Panc1 (cell line): Measurements from ENCODE around the gene LGI4. TPM values are rescaled to one million over a fixed set of nuclear protein-coding genes. Genes with fewer than 3 reads are reported as not detected.

Experiments
- ATAC-seq: fragments of 200-7000 bp; cut with Tn5 transposase; 2 replicates; pipeline ENCODE4 v1.9.1; 2020; ENCODE audit warnings: mild to moderate bottlenecking, moderate library complexity
- BruUV-seq: library from RNA; stranded (reverse); fragments of 400-500 nt; replicated peaks from 2 replicates; lab custom pipeline; 2021; lab: Mats Ljungman, UMichigan
- CTCF ChIA-PET: fragments of 300-600 bp; sonication (Branson Sonifier 250); formaldehyde crosslinking; loops from one replicate; lab custom pipeline; 2022; ENCODE audit warnings: antibody characterized with exemption; lab: Charles Lee
- POLR2A ChIA-PET: fragments of 300-600 bp; sonication (Branson Sonifier 250); formaldehyde crosslinking; loops from one replicate; lab custom pipeline; 2022; ENCODE audit warnings: antibody characterized with exemption; lab: Charles Lee
- DNase-seq: peaks from one replicate; pipeline ENCODE4 v3.0.0-alpha.2; 2010; ENCODE audit warnings: low read depth, low spot score
- H3K27ac ChIP-seq: 2 replicates; pipeline ENCODE4 v1.5.1; 2011; ENCODE audit warnings: mild to moderate bottlenecking, low read length, inconsistent platforms
- H3K27me3 ChIP-seq: fragments of 200-500 bp; sonication (Bioruptor generic); 2 replicates; pipeline ENCODE4 v1.6.0; 2014; ENCODE audit warnings: low read length, inconsistent platforms; ENCODE audit not compliant: control insufficient read depth, insufficient read depth
- H3K36me3 ChIP-seq: fragments of 200-500 bp; sonication (Bioruptor generic); 2 replicates; pipeline ENCODE4 v1.5.1; 2014; ENCODE audit warnings: inconsistent platforms, mild to moderate bottlenecking, low read length, moderate library complexity; ENCODE audit not compliant: control insufficient read depth, insufficient read depth
- H3K4me1 ChIP-seq: 2 replicates; pipeline ENCODE4 v1.5.1; 2011; ENCODE audit warnings: inconsistent platforms, mild to moderate bottlenecking, low read length, moderate library complexity; ENCODE audit not compliant: control insufficient read depth, insufficient read depth
- H3K4me3 ChIP-seq, 2 experiments: 2 replicates each; pipeline ENCODE4 v1.5.1; 2011 to 2012; ENCODE audit warnings: low read depth in 2 of 2, low read length in 2 of 2, mild to moderate bottlenecking in 2 of 2, inconsistent platforms in 1 of 2, moderate library complexity in 1 of 2
- H3K9me3 ChIP-seq: fragments of 200-500 bp; sonication (Bioruptor generic); 2 replicates; pipeline ENCODE4 v1.5.1; 2014; ENCODE audit warnings: low read depth, mild to moderate bottlenecking, inconsistent platforms, low read length, moderate library complexity; ENCODE audit not compliant: control insufficient read depth, insufficient read depth
- CTCF ChIP-seq: fragments of 450-650 bp; IDR thresholded peaks from 2 replicates; pipeline ENCODE4 v1.5.1; 2017; ENCODE audit warnings: mild to moderate bottlenecking
- POLR2AphosphoS5 ChIP-seq: IDR thresholded peaks from 2 replicates; pipeline ENCODE4 v1.6.1; 2012; ENCODE audit warnings: mild to moderate bottlenecking, low read depth, low read length, moderate library complexity
- REST ChIP-seq, 2 experiments: IDR thresholded peaks; 2 replicates each; pipeline ENCODE4 v1.6.1; 2011 to 2012; ENCODE audit warnings: low read depth in 2 of 2, control low read depth in 1 of 2, low read length in 1 of 2, mild to moderate bottlenecking in 1 of 2, moderate library complexity in 1 of 2; ENCODE audit not compliant: insufficient read depth in 1 of 2
- SIN3A ChIP-seq: IDR thresholded peaks from 2 replicates; pipeline ENCODE4 v1.6.1; 2012; ENCODE audit warnings: low read depth, mild to moderate bottlenecking, low read length, moderate library complexity, borderline replicate concordance; ENCODE audit not compliant: insufficient read depth
- TCF7L2 ChIP-seq: IDR thresholded peaks from 2 replicates; pipeline ENCODE4 v1.6.1; 2011; ENCODE audit warnings: mild to moderate bottlenecking, low read depth, low read length, inconsistent platforms
- in situ Hi-C: cut with HindIII; loops from 2 replicates; pipeline ENCODE4 v1.10.0; 2016; ENCODE audit warnings: low sequenced_read_pairs, low pct_unique_long_range_greater_than_20kb
- intact Hi-C: fragments of 100-400 bp; cut with micrococcal nuclease; formaldehyde crosslinking; loops from one replicate; pipeline ENCODE4 v1.10.0; 2022; ENCODE audit not compliant: unreplicated experiment
- total RNA-seq: library from RNA; stranded (reverse); gene quantifications from one replicate; pipeline ENCODE4 v1.2.1, GENCODE V29; 2021; ENCODE audit not compliant: unreplicated experiment

LGI4 gene
- total RNA-seq, 1 experiment from 2014 or later = 0.18 TPM

- ATAC-seq (no peak), DNase-seq (no peak)
- Histone ChIP-seq H3K36me3 (no peaks in the 10 kb centered on the region), H3K4me3 (no peak overlapping the region), H3K9me3 (no peaks in the 10 kb centered on the region), H3K4me1 (no peaks in the 10 kb centered on the region), H3K27ac (no peak overlapping the region), H3K27me3 (0 out of 2 replicates have a peak, but pooled peaks cover 2% of the 10 kb centered on the region)
- in situ Hi-C loops = no loop called here
- ChIA-PET CTCF (interaction anchor here (0.7 kb wide), 1 partner anchor 16 kb away, joined by 8 read pairs; no protein-coding TSS in a partner anchor), POLR2A (interaction anchor here (0.6 kb wide), 1 partner anchor 26 kb away, joined by 3 read pairs; no protein-coding TSS in a partner anchor)
- no peak for TF ChIP-seq POLR2AphosphoS5
- no peak for TF ChIP-seq REST (IDR thresholded peaks at IDR 0.05; ENCODE audit: insufficient read depth in 1 of 2, low read depth in 2 of 2, low read length in 1 of 2)
- intact Hi-C loops = no loop called here
- BruUV-seq = no TSS peak
Measured at GRCh38 chr19:35177377-35178274, 42.8 kb upstream of the LGI4 start.

- in situ Hi-C loops (no loop called here), intact Hi-C loops (no loop called here)
- CTCF ChIA-PET = no interaction called here
- Histone ChIP-seq H3K36me3 (no peaks in the 10 kb centered on the region), H3K27me3 (0 out of 2 replicates have a peak, but pooled peaks cover 2% of the 10 kb centered on the region), H3K9me3 (no peaks in the 10 kb centered on the region), H3K4me1 (no peaks in the 10 kb centered on the region), H3K4me3 (no peak overlapping the region), H3K27ac (no peak overlapping the region)
- no TSS peak for BruUV-seq
- no peak for TF ChIP-seq TCF7L2
- no peak for TF ChIP-seq SIN3A
- no peak for TF ChIP-seq POLR2AphosphoS5
- no peak for TF ChIP-seq CTCF
- no peak for TF ChIP-seq REST (IDR thresholded peaks at IDR 0.05; ENCODE audit: insufficient read depth in 1 of 2, low read depth in 2 of 2, low read length in 1 of 2)
- no peak for DNase-seq
- ATAC-seq = no peak
- POLR2A ChIA-PET = no interaction called here
Measured at GRCh38 chr19:35176181-35176570, 41.3 kb upstream of the LGI4 start.
